Gastrocnemius medialis (tissue), 4 donors: Measurements from ENCODE around the gene C2CD5.
"Not testable (repeated sequence)": the region's sequence is repeated elsewhere in the genome, so short reads cannot be mapped to it uniquely, and the experiment has no call there.

Experiments used
- CTCF ChIP-seq, 5 experiments: fragments of 450-650 bp in 3 of 5; fragments of 200-600 bp in 2 of 5; sonication (generic) in 2 of 5; IDR thresholded peaks in 4 of 5; conservative IDR thresholded peaks in 1 of 5; 1 replicate in 4 of 5; 2 replicates in 1 of 5; pipeline ENCODE4 v1.5.1; 2016 to 2019; ENCODE audit warnings: antibody characterized with exemption in 5 of 5, mild to moderate bottlenecking in 3 of 5, moderate library complexity in 3 of 5
- POLR2A ChIP-seq, 2 donors: fragments of 450-650 bp; IDR thresholded peaks; one replicate each; pipeline ENCODE4 v1.6.1; 2017; ENCODE audit warnings: antibody characterized with exemption in 2 of 2, mild to moderate bottlenecking in 2 of 2, moderate library complexity in 2 of 2

GRCh38 chr12:22480814-22481213, 63.5 kb downstream of the C2CD5 start:
- TF ChIP-seq CTCF (IDR thresholded peaks at IDR 0.05 in 4 of 5, conservative IDR thresholded peaks at IDR 0.05 in 1 of 5); POLR2A (IDR thresholded peaks at IDR 0.05): not testable (repeated sequence)
